Measurements from ENCODE around the gene TCF25. TPM values are rescaled to one million over a fixed set of nuclear protein-coding genes. Genes with fewer than 3 reads are reported as not detected.

The TCF25 gene
- total and polyA plus RNA-seq, 2 experiments from 2014 or later: 95.4 to 143 TPM

- TF ChIP-seq, protein P1, sequence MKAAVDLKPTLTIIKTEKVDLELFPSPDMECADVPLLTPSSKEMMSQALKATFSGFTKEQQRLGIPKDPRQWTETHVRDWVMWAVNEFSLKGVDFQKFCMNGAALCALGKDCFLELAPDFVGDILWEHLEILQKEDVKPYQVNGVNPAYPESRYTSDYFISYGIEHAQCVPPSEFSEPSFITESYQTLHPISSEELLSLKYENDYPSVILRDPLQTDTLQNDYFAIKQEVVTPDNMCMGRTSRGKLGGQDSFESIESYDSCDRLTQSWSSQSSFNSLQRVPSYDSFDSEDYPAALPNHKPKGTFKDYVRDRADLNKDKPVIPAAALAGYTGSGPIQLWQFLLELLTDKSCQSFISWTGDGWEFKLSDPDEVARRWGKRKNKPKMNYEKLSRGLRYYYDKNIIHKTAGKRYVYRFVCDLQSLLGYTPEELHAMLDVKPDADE (IDR thresholded peaks at IDR 0.05): no peak
- TF ChIP-seq EZH2phosphoT487 (IDR thresholded peaks at IDR 0.05; ENCODE audit: unreplicated experiment): no peak
- no peak for TF ChIP-seq JUNB (IDR thresholded peaks at IDR 0.05; ENCODE audit: unreplicated experiment)
- no peak for TF ChIP-seq STAT1 (IDR thresholded peaks at IDR 0.05; ENCODE audit: unreplicated experiment)
- no peak for TF ChIP-seq NANOG (IDR thresholded peaks at IDR 0.05; ENCODE audit: borderline replicate concordance)
- TF ChIP-seq CREB1 (CRISPR knock-in tag; IDR thresholded peaks at IDR 0.05; ENCODE audit: low read depth): no peak
- TF ChIP-seq, protein P2, sequence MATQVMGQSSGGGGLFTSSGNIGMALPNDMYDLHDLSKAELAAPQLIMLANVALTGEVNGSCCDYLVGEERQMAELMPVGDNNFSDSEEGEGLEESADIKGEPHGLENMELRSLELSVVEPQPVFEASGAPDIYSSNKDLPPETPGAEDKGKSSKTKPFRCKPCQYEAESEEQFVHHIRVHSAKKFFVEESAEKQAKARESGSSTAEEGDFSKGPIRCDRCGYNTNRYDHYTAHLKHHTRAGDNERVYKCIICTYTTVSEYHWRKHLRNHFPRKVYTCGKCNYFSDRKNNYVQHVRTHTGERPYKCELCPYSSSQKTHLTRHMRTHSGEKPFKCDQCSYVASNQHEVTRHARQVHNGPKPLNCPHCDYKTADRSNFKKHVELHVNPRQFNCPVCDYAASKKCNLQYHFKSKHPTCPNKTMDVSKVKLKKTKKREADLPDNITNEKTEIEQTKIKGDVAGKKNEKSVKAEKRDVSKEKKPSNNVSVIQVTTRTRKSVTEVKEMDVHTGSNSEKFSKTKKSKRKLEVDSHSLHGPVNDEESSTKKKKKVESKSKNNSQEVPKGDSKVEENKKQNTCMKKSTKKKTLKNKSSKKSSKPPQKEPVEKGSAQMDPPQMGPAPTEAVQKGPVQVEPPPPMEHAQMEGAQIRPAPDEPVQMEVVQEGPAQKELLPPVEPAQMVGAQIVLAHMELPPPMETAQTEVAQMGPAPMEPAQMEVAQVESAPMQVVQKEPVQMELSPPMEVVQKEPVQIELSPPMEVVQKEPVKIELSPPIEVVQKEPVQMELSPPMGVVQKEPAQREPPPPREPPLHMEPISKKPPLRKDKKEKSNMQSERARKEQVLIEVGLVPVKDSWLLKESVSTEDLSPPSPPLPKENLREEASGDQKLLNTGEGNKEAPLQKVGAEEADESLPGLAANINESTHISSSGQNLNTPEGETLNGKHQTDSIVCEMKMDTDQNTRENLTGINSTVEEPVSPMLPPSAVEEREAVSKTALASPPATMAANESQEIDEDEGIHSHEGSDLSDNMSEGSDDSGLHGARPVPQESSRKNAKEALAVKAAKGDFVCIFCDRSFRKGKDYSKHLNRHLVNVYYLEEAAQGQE (IDR thresholded peaks at IDR 0.05; ENCODE audit: unreplicated experiment): no peak
- TF ChIP-seq, protein P3, sequence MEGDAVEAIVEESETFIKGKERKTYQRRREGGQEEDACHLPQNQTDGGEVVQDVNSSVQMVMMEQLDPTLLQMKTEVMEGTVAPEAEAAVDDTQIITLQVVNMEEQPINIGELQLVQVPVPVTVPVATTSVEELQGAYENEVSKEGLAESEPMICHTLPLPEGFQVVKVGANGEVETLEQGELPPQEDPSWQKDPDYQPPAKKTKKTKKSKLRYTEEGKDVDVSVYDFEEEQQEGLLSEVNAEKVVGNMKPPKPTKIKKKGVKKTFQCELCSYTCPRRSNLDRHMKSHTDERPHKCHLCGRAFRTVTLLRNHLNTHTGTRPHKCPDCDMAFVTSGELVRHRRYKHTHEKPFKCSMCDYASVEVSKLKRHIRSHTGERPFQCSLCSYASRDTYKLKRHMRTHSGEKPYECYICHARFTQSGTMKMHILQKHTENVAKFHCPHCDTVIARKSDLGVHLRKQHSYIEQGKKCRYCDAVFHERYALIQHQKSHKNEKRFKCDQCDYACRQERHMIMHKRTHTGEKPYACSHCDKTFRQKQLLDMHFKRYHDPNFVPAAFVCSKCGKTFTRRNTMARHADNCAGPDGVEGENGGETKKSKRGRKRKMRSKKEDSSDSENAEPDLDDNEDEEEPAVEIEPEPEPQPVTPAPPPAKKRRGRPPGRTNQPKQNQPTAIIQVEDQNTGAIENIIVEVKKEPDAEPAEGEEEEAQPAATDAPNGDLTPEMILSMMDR (conservative IDR thresholded peaks at IDR 0.05; ENCODE audit: low read depth in 2 of 2): no peak
- TF ChIP-seq POLR2AphosphoS5 (IDR thresholded peaks at IDR 0.05; ENCODE audit: low read depth): no peak
- TF ChIP-seq EZH2 (IDR thresholded peaks at IDR 0.05; ENCODE audit: low read depth, unreplicated experiment): no peak
- TF ChIP-seq ZNF331 (CRISPR knock-in tag; IDR thresholded peaks at IDR 0.05; ENCODE audit: low read depth): no peak
- TF ChIP-seq, protein P4, sequence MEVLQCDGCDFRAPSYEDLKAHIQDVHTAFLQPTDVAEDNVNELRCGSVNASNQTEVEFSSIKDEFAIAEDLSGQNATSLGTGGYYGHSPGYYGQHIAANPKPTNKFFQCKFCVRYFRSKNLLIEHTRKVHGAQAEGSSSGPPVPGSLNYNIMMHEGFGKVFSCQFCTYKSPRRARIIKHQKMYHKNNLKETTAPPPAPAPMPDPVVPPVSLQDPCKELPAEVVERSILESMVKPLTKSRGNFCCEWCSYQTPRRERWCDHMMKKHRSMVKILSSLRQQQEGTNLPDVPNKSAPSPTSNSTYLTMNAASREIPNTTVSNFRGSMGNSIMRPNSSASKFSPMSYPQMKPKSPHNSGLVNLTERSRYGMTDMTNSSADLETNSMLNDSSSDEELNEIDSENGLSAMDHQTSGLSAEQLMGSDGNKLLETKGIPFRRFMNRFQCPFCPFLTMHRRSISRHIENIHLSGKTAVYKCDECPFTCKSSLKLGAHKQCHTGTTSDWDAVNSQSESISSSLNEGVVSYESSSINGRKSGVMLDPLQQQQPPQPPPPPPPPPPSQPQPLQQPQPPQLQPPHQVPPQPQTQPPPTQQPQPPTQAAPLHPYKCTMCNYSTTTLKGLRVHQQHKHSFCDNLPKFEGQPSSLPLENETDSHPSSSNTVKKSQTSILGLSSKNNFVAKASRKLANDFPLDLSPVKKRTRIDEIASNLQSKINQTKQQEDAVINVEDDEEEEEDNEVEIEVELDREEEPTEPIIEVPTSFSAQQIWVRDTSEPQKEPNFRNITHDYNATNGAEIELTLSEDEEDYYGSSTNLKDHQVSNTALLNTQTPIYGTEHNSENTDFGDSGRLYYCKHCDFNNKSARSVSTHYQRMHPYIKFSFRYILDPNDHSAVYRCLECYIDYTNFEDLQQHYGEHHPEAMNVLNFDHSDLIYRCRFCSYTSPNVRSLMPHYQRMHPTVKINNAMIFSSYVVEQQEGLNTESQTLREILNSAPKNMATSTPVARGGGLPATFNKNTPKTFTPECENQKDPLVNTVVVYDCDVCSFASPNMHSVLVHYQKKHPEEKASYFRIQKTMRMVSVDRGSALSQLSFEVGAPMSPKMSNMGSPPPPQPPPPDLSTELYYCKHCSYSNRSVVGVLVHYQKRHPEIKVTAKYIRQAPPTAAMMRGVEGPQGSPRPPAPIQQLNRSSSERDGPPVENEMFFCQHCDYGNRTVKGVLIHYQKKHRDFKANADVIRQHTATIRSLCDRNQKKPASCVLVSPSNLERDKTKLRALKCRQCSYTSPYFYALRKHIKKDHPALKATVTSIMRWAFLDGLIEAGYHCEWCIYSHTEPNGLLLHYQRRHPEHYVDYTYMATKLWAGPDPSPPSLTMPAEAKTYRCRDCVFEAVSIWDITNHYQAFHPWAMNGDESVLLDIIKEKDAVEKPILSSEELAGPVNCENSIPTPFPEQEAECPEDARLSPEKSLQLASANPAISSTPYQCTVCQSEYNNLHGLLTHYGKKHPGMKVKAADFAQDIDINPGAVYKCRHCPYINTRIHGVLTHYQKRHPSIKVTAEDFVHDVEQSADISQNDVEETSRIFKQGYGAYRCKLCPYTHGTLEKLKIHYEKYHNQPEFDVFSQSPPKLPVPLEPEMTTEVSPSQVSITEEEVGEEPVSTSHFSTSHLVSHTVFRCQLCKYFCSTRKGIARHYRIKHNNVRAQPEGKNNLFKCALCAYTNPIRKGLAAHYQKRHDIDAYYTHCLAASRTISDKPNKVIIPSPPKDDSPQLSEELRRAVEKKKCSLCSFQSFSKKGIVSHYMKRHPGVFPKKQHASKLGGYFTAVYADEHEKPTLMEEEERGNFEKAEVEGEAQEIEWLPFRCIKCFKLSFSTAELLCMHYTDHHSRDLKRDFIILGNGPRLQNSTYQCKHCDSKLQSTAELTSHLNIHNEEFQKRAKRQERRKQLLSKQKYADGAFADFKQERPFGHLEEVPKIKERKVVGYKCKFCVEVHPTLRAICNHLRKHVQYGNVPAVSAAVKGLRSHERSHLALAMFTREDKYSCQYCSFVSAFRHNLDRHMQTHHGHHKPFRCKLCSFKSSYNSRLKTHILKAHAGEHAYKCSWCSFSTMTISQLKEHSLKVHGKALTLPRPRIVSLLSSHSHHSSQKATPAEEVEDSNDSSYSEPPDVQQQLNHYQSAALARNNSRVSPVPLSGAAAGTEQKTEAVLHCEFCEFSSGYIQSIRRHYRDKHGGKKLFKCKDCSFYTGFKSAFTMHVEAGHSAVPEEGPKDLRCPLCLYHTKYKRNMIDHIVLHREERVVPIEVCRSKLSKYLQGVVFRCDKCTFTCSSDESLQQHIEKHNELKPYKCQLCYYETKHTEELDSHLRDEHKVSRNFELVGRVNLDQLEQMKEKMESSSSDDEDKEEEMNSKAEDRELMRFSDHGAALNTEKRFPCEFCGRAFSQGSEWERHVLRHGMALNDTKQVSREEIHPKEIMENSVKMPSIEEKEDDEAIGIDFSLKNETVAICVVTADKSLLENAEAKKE (CRISPR knock-in tag; IDR thresholded peaks at IDR 0.05): no peak
- H3K79me2 ChIP-seq (replicated peaks; ENCODE audit: insufficient read depth): no peaks in the 10 kb centered on the region
These were observed 46.6 kb upstream of the TCF25 start for GRCh38 chr16:89826531-89827382.

More at GRCh38 chr16:89826531-89827382, 46.6 kb upstream of the TCF25 start:
- no peak overlapping the region for H2AFZ ChIP-seq
- Mint-ChIP-seq H3K4me3 (peak overlapping the region; percentile 86), H3K9me3 (no peaks in the 10 kb centered on the region), H3K36me3 (ENCODE audit: low read depth) (peaks cover 4% of the 10 kb centered on the region; the same call in 1 of the 3 replicates), H3K4me1 (peaks cover 25% of the 10 kb centered on the region; the same call in 2 of the 3 replicates), H3K27me3 (ENCODE audit: insufficient read depth, low read depth, poor library complexity) (peaks cover 14% of the 10 kb centered on the region), H3K27ac (no peak overlapping the region)
- H3F3A ChIP-seq (replicated peaks; ENCODE audit: low read depth): peaks cover 10% of the 10 kb centered on the region
- no peak for DNase-seq (ENCODE audit: low spot score)
- no peak for ATAC-seq
- H4K20me1 ChIP-seq (replicated peaks; ENCODE audit: insufficient read depth): peaks cover 3% of the 10 kb centered on the region; the same call in 1 of the 2 replicates
- 0 out of 2 replicates have a peak overlapping the region, but pooled peaks have one; percentile 62 for H3K4me3 ChIP-seq
- H3K9me2 ChIP-seq (ENCODE audit: insufficient read depth): no peaks in the 10 kb centered on the region
- H3K27me3 ChIP-seq (ENCODE audit: insufficient read depth): no peaks in the 10 kb centered on the region
- no peak overlapping the region for H3K27ac ChIP-seq (ENCODE audit: low read depth)
- no peaks in the 10 kb centered on the region for H3K36me3 ChIP-seq (ENCODE audit: insufficient read depth)
- H3K4me2 ChIP-seq: no peak overlapping the region
- peaks cover 18% of the 10 kb centered on the region for H3K4me1 ChIP-seq (ENCODE audit: insufficient read depth)

All from GM23338 (cell line).